NCI-H526 (cell line): ENCODE measurements around the gene PNPLA6.
"Not testable (repeated sequence)": the region's sequence is repeated elsewhere in the genome, so short reads cannot be mapped to it uniquely, and the experiment has no call there.

Experiments used
- DNase-seq, 2 experiments: peaks; one replicate each; lab custom pipeline; 2025; lab: John Stamatoyannopoulos, UW

PNPLA6 gene

GRCh38 chr19:7533281-7533885 lies 2.1 kb upstream of the PNPLA6 start:
- no peak for DNase-seq

GRCh38 chr19:7533925-7534480 lies 1.5 kb upstream of the PNPLA6 start:
- DNase-seq: peak; percentile 11 to 80

- DNase-seq: peak in 1 of 2 experiments; percentile 22
These were observed 928 bp upstream of the PNPLA6 start for GRCh38 chr19:7534531-7535046.

- DNase-seq: no peak
These were observed 630 bp downstream of the PNPLA6 start for GRCh38 chr19:7535998-7536695.

- DNase-seq: not testable (repeated sequence)
These were observed 3.5 kb downstream of the PNPLA6 start for GRCh38 chr19:7538990-7539389.

GRCh38 chr19:7539827-7540425 lies 4.4 kb downstream of the PNPLA6 start:
- no peak for DNase-seq

GRCh38 chr19:7540761-7541474 lies 5.4 kb downstream of the PNPLA6 start:
- DNase-seq: no peak

GRCh38 chr19:7541475-7541824 lies 5.9 kb downstream of the PNPLA6 start:
- no peak for DNase-seq

- no peak for DNase-seq
These were observed 6.4 kb downstream of the PNPLA6 start for GRCh38 chr19:7541828-7542443.

- no peak for DNase-seq
These were observed 7.2 kb downstream of the PNPLA6 start for GRCh38 chr19:7542556-7543348.

GRCh38 chr19:7544626-7545025 lies 9.1 kb downstream of the PNPLA6 start:
- no peak for DNase-seq

- DNase-seq: no peak
These were observed 9.8 kb downstream of the PNPLA6 start for GRCh38 chr19:7545300-7545699.

GRCh38 chr19:7545904-7546303 lies 10.4 kb downstream of the PNPLA6 start:
- no peak for DNase-seq

GRCh38 chr19:7547159-7547558 lies 11.6 kb downstream of the PNPLA6 start:
- no peak for DNase-seq

GRCh38 chr19:7549429-7550148 lies 14.1 kb downstream of the PNPLA6 start:
- DNase-seq: no peak

- DNase-seq: no peak
These were observed 14.8 kb downstream of the PNPLA6 start for GRCh38 chr19:7550169-7550770.

GRCh38 chr19:7550987-7551761 lies 15.7 kb downstream of the PNPLA6 start:
- peak; percentile 54 to 68 for DNase-seq

- no peak for DNase-seq
These were observed 17.3 kb downstream of the PNPLA6 start for GRCh38 chr19:7552781-7553180.

GRCh38 chr19:7554565-7554964 lies 19.0 kb downstream of the PNPLA6 start:
- no peak for DNase-seq
